ENCODE data around the gene P4HA1.

GRCh38 chr10:73083221-73083620 lies 13.4 kb downstream of the P4HA1 start:
- TF ChIP-seq GATA2 (IDR thresholded peaks at IDR 0.05; ENCODE audit: low read depth, low read length) (no peak), GATA3 (IDR thresholded peaks at IDR 0.05; ENCODE audit: low read depth, low read length) (no peak)
